Endodermal cell (in vitro differentiated cells): ENCODE data around the gene ANKS1B. TPM values are rescaled to one million over a fixed set of nuclear protein-coding genes. Genes with fewer than 3 reads are reported as not detected.

Experiments used
- DNase-seq: peaks from one replicate; pipeline ENCODE4 v3.0.0-alpha.2; 2017
- H3K27ac ChIP-seq: 2 replicates; pipeline ENCODE4 v1.5.1; 2013; ENCODE audit warnings: mild to moderate bottlenecking, low read depth, low read length, moderate library complexity
- H3K27me3 ChIP-seq: 2 replicates; pipeline ENCODE4 v1.6.1; 2013; ENCODE audit warnings: mild to moderate bottlenecking, low read length, moderate library complexity; ENCODE audit not compliant: insufficient read depth, control insufficient read depth, poor library complexity, severe bottlenecking
- H3K36me3 ChIP-seq: 2 replicates; pipeline ENCODE4 v1.7.0; 2013; ENCODE audit warnings: mild to moderate bottlenecking, low read length, moderate library complexity; ENCODE audit not compliant: control insufficient read depth, insufficient read depth
- H3K4me1 ChIP-seq: one replicate; pipeline ENCODE4 v1.7.0; 2013; ENCODE audit warnings: low read length; ENCODE audit not compliant: control insufficient read depth, insufficient read depth
- H3K4me3 ChIP-seq: 2 replicates; pipeline ENCODE4 v1.5.1; 2013; ENCODE audit warnings: mild to moderate bottlenecking, low read length, moderate library complexity
- H3K9ac ChIP-seq: 2 replicates; pipeline ENCODE4 v1.6.1; 2013; ENCODE audit warnings: mild to moderate bottlenecking, low read length, moderate library complexity; ENCODE audit not compliant: poor library complexity, severe bottlenecking; ENCODE audit errors: extremely low read depth
- H3K9me3 ChIP-seq: 2 replicates; pipeline ENCODE4 v1.6.1; 2013; ENCODE audit warnings: mild to moderate bottlenecking, low read length, moderate library complexity; ENCODE audit not compliant: control insufficient read depth
- H3K27ac Mint-ChIP-seq: 2 replicates; pipeline ENCODE4 v1.8.0; 2020; ENCODE audit warnings: mixed read lengths
- H3K27me3 Mint-ChIP-seq: 2 replicates; pipeline ENCODE4 v1.8.0; 2021; ENCODE audit warnings: mild to moderate bottlenecking, mixed read lengths; ENCODE audit not compliant: insufficient read depth
- H3K36me3 Mint-ChIP-seq: 2 replicates; pipeline ENCODE4 v1.8.0; 2020; ENCODE audit warnings: low read depth, mixed read lengths
- H3K4me1 Mint-ChIP-seq: 2 replicates; pipeline ENCODE4 v1.8.0; 2020; ENCODE audit warnings: mixed read lengths
- H3K4me3 Mint-ChIP-seq: 2 replicates; pipeline ENCODE4 v1.8.0; 2020; ENCODE audit warnings: mild to moderate bottlenecking, moderate library complexity, mixed read lengths
- H3K9me3 Mint-ChIP-seq: 2 replicates; pipeline ENCODE4 v1.8.0; 2020; ENCODE audit warnings: mild to moderate bottlenecking, mixed read lengths
- WGBS, 2 experiments: methylation state at CpG; one replicate each; pipeline versions ENCODE4 v1.1.5 to v1.1.7; 2013; ENCODE audit warnings: missing lambda C conversion rate in 2 of 2, mixed read lengths in 1 of 2; ENCODE audit not compliant: insufficient coverage in 1 of 2, insufficient read length in 1 of 2; 5-methylcytosine and 5-hydroxymethylcytosine counted together
- total RNA-seq, 2 donors: library from RNA; stranded (reverse); fragmentation: NEBNext Ultra II Directional in 1 of 2; extraction: Animal tissue kit (Norgen Biotek cat#: 25700) in 1 of 2; gene quantifications; 2 replicates in 1 of 2; 3 replicates in 1 of 2; pipeline ENCODE4 v1.2.1, GENCODE V29; 2021
- TF ChIP-seq, protein P1 (sequence below): fragments of 200-600 bp; sonication (generic); conservative IDR thresholded peaks from 2 replicates; pipeline ENCODE4 v1.5.0; 2021; ENCODE audit warnings: antibody characterized with exemption, mild to moderate bottlenecking

Gene ANKS1B
- total RNA-seq, 2 donors from 2014 or later = 28.5 to 65.8 TPM

DNA sequence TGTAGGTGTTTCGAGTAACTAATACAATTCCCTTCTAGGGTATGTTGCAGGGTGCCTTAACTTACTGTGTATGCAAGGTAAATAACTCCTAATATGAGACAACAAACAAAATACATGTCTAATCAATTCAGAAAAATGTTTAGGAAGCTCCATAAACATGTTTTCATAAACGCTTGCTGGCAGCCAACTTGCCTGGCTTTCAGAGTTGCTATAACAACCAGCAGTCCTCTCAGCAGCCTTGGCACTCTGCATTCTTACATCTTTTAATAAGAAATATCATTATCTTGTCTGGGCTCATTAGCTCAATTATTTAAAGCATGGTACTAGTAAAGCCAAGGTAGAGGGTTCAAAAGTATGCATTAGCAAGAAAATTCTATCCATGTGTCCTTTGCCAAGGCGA, 862.2 kb downstream of the ANKS1B start:
- Mint-ChIP-seq H3K9me3 (no peaks in the 10 kb centered on the region), H3K27ac (no peak overlapping the region), H3K36me3 (no peaks in the 10 kb centered on the region), H3K27me3 (no peaks in the 10 kb centered on the region), H3K4me1 (peaks cover 5% of the 10 kb centered on the region), H3K4me3 (no peak overlapping the region)
- no peaks in the 10 kb centered on the region for H3K9me3 ChIP-seq
- 92 to 94% methylated on average over 1 to 2 of the region's 3 CpGs for WGBS, 2 experiments
- TF ChIP-seq, protein P1, sequence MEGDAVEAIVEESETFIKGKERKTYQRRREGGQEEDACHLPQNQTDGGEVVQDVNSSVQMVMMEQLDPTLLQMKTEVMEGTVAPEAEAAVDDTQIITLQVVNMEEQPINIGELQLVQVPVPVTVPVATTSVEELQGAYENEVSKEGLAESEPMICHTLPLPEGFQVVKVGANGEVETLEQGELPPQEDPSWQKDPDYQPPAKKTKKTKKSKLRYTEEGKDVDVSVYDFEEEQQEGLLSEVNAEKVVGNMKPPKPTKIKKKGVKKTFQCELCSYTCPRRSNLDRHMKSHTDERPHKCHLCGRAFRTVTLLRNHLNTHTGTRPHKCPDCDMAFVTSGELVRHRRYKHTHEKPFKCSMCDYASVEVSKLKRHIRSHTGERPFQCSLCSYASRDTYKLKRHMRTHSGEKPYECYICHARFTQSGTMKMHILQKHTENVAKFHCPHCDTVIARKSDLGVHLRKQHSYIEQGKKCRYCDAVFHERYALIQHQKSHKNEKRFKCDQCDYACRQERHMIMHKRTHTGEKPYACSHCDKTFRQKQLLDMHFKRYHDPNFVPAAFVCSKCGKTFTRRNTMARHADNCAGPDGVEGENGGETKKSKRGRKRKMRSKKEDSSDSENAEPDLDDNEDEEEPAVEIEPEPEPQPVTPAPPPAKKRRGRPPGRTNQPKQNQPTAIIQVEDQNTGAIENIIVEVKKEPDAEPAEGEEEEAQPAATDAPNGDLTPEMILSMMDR = no peak
- DNase-seq = no peak
- peaks cover 16% of the 10 kb centered on the region for H3K27me3 ChIP-seq
- no peak overlapping the region for H3K27ac ChIP-seq
- H3K36me3 ChIP-seq = no peaks in the 10 kb centered on the region
- no peak overlapping the region for H3K4me3 ChIP-seq
- H3K4me1 ChIP-seq = no peaks in the 10 kb centered on the region
- no peak overlapping the region for H3K9ac ChIP-seq

DNA sequence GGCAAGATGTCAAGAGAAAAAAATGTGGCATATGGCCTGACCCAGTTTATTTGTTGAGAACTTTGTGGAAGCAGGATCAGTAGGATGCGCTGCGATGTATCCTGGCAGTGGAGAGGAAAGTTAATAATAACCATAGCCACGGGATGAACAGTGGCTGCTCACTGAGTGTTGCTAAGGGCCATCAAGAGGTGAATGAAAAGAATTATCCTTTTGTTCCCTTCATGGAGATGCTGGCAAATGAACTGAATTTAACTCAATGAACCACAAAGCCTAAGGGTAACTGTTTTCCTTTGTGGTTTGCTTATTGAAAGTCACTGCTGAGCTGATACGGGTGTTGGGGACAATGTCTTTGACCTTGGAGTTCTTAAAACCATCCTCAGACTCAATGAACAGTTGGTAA, 863.2 kb downstream of the ANKS1B start:
- no peaks in the 10 kb centered on the region for H3K27me3 Mint-ChIP-seq
- peaks cover 5% of the 10 kb centered on the region for H3K4me1 Mint-ChIP-seq
- Histone ChIP-seq H3K9me3 (no peaks in the 10 kb centered on the region), H3K27ac (peak overlapping the region; percentile 83), H3K9ac (no peak overlapping the region), H3K27me3 (peaks cover 16% of the 10 kb centered on the region), H3K36me3 (no peaks in the 10 kb centered on the region), H3K4me3 (no peak overlapping the region), H3K4me1 (no peaks in the 10 kb centered on the region)
- 86 to 90% methylated on average over 3 to 4 of the region's 4 CpGs for WGBS, 2 experiments
- no peaks in the 10 kb centered on the region for H3K9me3 Mint-ChIP-seq
- H3K4me3 Mint-ChIP-seq = no peak overlapping the region
- H3K27ac Mint-ChIP-seq = no peak overlapping the region
- TF ChIP-seq, protein P1 = no peak
- no peak for DNase-seq
- no peaks in the 10 kb centered on the region for H3K36me3 Mint-ChIP-seq

DNA sequence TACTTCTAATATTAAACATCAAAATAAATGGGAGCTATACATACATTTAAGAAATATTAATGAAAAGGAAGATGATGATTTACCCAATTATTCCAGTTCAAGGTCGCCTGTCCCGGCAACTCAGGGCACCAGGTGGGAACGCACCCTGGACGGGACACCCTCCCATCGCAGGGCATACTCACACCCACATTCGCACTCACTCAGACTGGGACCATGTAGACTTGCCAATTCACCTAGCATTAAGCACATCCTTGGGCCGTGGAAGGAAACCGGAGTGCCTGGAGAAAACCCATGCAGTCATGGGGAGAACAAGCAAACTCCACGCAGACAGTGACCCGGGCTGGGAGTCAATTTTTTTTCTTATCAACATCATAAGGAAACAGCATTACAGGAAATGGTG, 864.8 kb downstream of the ANKS1B start:
- peaks cover 16% of the 10 kb centered on the region for H3K27me3 ChIP-seq
- H3K36me3 ChIP-seq = no peaks in the 10 kb centered on the region
- no peaks in the 10 kb centered on the region for H3K4me1 ChIP-seq
- no peaks in the 10 kb centered on the region for H3K36me3 Mint-ChIP-seq
- H3K4me3 ChIP-seq = no peak overlapping the region
- no peak overlapping the region for H3K4me3 Mint-ChIP-seq
- H3K9me3 Mint-ChIP-seq = no peaks in the 10 kb centered on the region
- no peak for DNase-seq
- H3K27ac Mint-ChIP-seq = no peak overlapping the region
- no peaks in the 10 kb centered on the region for H3K9me3 ChIP-seq
- H3K27ac ChIP-seq = no peak overlapping the region
- TF ChIP-seq, protein P1 = no peak
- peaks cover 5% of the 10 kb centered on the region for H3K4me1 Mint-ChIP-seq
- H3K27me3 Mint-ChIP-seq = no peaks in the 10 kb centered on the region
- 89 to 90% methylated on average over 2 to 10 of the region's 10 CpGs for WGBS, 2 experiments
- H3K9ac ChIP-seq = no peak overlapping the region
